Tibial artery (tissue), 4 donors: ENCODE data around the gene MAPK12.

Experiments used
- DNase-seq, 2 donors: peaks; one replicate each; pipeline ENCODE4 v3.0.0-alpha.2; 2019
- H3K27ac ChIP-seq, 2 donors: fragments of 200-600 bp; sonication (generic) in 1 of 2; 1 replicate in 1 of 2; 2 replicates in 1 of 2; pipeline ENCODE4 v1.5.1; 2018 to 2019; ENCODE audit warnings: mild to moderate bottlenecking in 1 of 2
- H3K27me3 ChIP-seq, 2 donors: fragments of 200-600 bp; sonication (generic) in 1 of 2; one replicate each; pipeline versions ENCODE4 v1.5.1 to v1.6.0; 2016 to 2019
- H3K36me3 ChIP-seq, 3 donors: fragments of 200-600 bp; sonication (generic) in 2 of 3; one replicate each; pipeline ENCODE4 v1.5.1; 2016 to 2019; ENCODE audit warnings: mild to moderate bottlenecking in 2 of 3
- H3K4me1 ChIP-seq, 4 donors: fragments of 200-600 bp; sonication (generic) in 2 of 4; 1 replicate in 3 of 4; 2 replicates in 1 of 4; pipeline ENCODE4 v1.5.1; 2016 to 2019
- H3K4me3 ChIP-seq, 2 donors: fragments of 200-600 bp; sonication (generic) in 1 of 2; 1 replicate in 1 of 2; 2 replicates in 1 of 2; pipeline ENCODE4 v1.5.1; 2018 to 2019; ENCODE audit warnings: mild to moderate bottlenecking in 2 of 2
- H3K9me3 ChIP-seq, 3 donors: fragments of 200-600 bp; sonication (generic) in 1 of 3; one replicate each; pipeline ENCODE4 v1.5.1; 2016 to 2019
- CTCF ChIP-seq, 2 experiments: fragments of 200-600 bp in 1 of 2; fragments of 450-650 bp in 1 of 2; IDR thresholded peaks; one replicate each; pipeline ENCODE4 v1.5.1; 2017 to 2019; ENCODE audit warnings: antibody characterized with exemption in 2 of 2, mild to moderate bottlenecking in 1 of 2, moderate library complexity in 1 of 2
- intact Hi-C: fragments of 100-400 bp; cut with DNase I; formaldehyde crosslinking; loops from one replicate; pipeline ENCODE4 v1.15.0; 2023; ENCODE audit warnings: low total_unique reads

The MAPK12 gene

GRCh38 chr22:50257451-50258360 is 3.8 kb downstream of the MAPK12 start:
- H3K27me3 ChIP-seq: peaks cover 0 to 69% of the 10 kb centered on the region in 2 donors
- H3K9me3 ChIP-seq: no peaks in the 10 kb centered on the region
- H3K27ac ChIP-seq: no peak overlapping the region
- H3K4me3 ChIP-seq: no peak overlapping the region
- intact Hi-C loops: loop anchor here (10.0 kb wide), 1 partner anchor 187 kb away; no protein-coding TSS in a partner anchor
- peaks cover 0 to 22% (median 11%) of the 10 kb centered on the region in 4 donors for H3K4me1 ChIP-seq
- no peak for TF ChIP-seq CTCF (IDR thresholded peaks at IDR 0.05)
- H3K36me3 ChIP-seq: no peaks in the 10 kb centered on the region
- DNase-seq: no peak

- H3K4me3 ChIP-seq: no peak overlapping the region
- no peaks in the 10 kb centered on the region for H3K9me3 ChIP-seq
- peaks cover 0 to 17% (median 11%) of the 10 kb centered on the region in 4 donors for H3K4me1 ChIP-seq
- intact Hi-C loops: loop anchor here (10.0 kb wide), 1 partner anchor 188 kb away; no protein-coding TSS in a partner anchor
- H3K27ac ChIP-seq: no peak overlapping the region
- H3K27me3 ChIP-seq: peaks cover 0 to 62% of the 10 kb centered on the region in 2 donors
- H3K36me3 ChIP-seq: no peaks in the 10 kb centered on the region
- no peak for DNase-seq
- no peak for TF ChIP-seq CTCF (IDR thresholded peaks at IDR 0.05)
Observed at GRCh38 chr22:50257041-50257440, 4.4 kb downstream of the MAPK12 start.

- peaks cover 0 to 17% (median 13%) of the 10 kb centered on the region in 4 donors for H3K4me1 ChIP-seq
- H3K4me3 ChIP-seq: no peak overlapping the region
- intact Hi-C loops: loop anchor here (10.0 kb wide), 1 partner anchor 188 kb away; no protein-coding TSS in a partner anchor
- no peak overlapping the region for H3K27ac ChIP-seq
- H3K36me3 ChIP-seq: no peaks in the 10 kb centered on the region
- TF ChIP-seq CTCF (IDR thresholded peaks at IDR 0.05): no peak
- no peaks in the 10 kb centered on the region for H3K9me3 ChIP-seq
- no peak for DNase-seq
- H3K27me3 ChIP-seq: peaks cover 0 to 57% of the 10 kb centered on the region in 2 donors
Observed at GRCh38 chr22:50256258-50256862, 5.1 kb downstream of the MAPK12 start.

- peaks cover 0 to 18% (median 11%) of the 10 kb centered on the region in 4 donors for H3K4me1 ChIP-seq
- no peaks in the 10 kb centered on the region for H3K36me3 ChIP-seq
- intact Hi-C loops: loop anchor here (10.0 kb wide), 1 partner anchor 189 kb away; no protein-coding TSS in a partner anchor
- H3K27me3 ChIP-seq: peaks cover 0 to 52% of the 10 kb centered on the region in 2 donors
- TF ChIP-seq CTCF (IDR thresholded peaks at IDR 0.05): no peak
- H3K4me3 ChIP-seq: no peak overlapping the region
- H3K27ac ChIP-seq: no peak overlapping the region
- no peak for DNase-seq
- no peaks in the 10 kb centered on the region for H3K9me3 ChIP-seq
Observed at GRCh38 chr22:50255607-50256006, 5.9 kb downstream of the MAPK12 start.

- DNase-seq: no peak
- Histone ChIP-seq H3K27me3 (peaks cover 0 to 47% of the 10 kb centered on the region in 2 donors), H3K36me3 (no peaks in the 10 kb centered on the region), H3K4me1 (peaks cover 0 to 20% (median 14%) of the 10 kb centered on the region in 4 donors), H3K9me3 (no peaks in the 10 kb centered on the region), H3K27ac (no peak overlapping the region), H3K4me3 (no peak overlapping the region)
- intact Hi-C loops: loop anchor here (10.0 kb wide), 1 partner anchor 190 kb away; no protein-coding TSS in a partner anchor
- no peak for TF ChIP-seq CTCF (IDR thresholded peaks at IDR 0.05)
Observed at GRCh38 chr22:50255099-50255498, 6.4 kb downstream of the MAPK12 start.
